ENCODE data around the gene MESP2. TPM values are rescaled to one million over a fixed set of nuclear protein-coding genes. Genes with fewer than 3 reads are reported as not detected.

Gene MESP2
- total RNA-seq, 4 donors from 2014 or later, result 1.1 TPM; not detected in 3

DNA sequence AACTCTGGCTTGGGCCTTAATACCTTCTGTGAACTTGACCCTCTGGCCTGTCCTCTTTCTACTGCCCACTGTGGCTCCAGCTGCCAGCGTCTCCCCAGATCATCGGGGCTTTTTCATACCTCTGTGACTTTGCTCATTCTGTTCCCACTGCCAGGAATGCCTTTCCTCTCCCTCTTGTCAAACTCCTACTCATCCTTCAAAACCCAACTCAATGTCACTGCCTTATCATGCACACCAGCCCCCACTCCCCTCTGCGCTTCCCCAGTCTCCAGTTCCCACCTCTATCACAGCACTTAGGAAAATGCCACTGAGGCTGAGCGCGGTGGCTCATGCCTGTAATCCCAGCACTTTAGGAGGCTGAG, 33.6 kb downstream of the MESP2 start:
- no peak for TF ChIP-seq POLR2A (IDR thresholded peaks at IDR 0.05)
- TF ChIP-seq EP300 (IDR thresholded peaks at IDR 0.05), result no peak
- TF ChIP-seq, protein P1, sequence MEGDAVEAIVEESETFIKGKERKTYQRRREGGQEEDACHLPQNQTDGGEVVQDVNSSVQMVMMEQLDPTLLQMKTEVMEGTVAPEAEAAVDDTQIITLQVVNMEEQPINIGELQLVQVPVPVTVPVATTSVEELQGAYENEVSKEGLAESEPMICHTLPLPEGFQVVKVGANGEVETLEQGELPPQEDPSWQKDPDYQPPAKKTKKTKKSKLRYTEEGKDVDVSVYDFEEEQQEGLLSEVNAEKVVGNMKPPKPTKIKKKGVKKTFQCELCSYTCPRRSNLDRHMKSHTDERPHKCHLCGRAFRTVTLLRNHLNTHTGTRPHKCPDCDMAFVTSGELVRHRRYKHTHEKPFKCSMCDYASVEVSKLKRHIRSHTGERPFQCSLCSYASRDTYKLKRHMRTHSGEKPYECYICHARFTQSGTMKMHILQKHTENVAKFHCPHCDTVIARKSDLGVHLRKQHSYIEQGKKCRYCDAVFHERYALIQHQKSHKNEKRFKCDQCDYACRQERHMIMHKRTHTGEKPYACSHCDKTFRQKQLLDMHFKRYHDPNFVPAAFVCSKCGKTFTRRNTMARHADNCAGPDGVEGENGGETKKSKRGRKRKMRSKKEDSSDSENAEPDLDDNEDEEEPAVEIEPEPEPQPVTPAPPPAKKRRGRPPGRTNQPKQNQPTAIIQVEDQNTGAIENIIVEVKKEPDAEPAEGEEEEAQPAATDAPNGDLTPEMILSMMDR (IDR thresholded peaks at IDR 0.05), result no peak
- no peak for TF ChIP-seq POLR2AphosphoS5 (IDR thresholded peaks at IDR 0.05)

DNA sequence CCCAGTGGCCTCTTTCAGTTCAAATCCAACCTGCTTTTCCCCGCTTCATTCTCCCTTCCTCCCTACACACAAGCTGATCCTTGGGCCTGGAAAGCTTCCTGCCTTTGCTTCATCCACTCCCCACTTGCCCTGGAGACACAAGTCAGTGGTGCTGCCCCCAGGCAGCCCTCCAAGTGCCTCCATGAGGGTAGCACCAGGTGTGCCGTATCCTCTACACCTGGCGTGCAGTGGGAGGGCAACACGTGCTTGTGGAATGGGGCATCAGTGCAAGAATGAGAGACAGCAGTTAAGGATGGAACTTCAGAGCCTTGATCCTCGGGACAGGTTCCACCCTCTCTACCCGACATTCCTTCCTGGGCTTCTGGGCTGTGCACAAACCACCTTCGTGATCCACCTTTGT, 34.7 kb downstream of the MESP2 start:
- Histone ChIP-seq H3K9me3 (no peaks in the 10 kb centered on the region), H3K36me3 (peaks cover 6% of the 10 kb centered on the region), H3K4me3 (no peak overlapping the region), H3K27me3 (peaks cover 10% of the 10 kb centered on the region), H3K4me1 (peaks cover 59% of the 10 kb centered on the region), H3K27ac (peak overlapping the region; percentile 80)
- TF ChIP-seq, protein P1 (IDR thresholded peaks at IDR 0.05), result no peak
- TF ChIP-seq EP300 (IDR thresholded peaks at IDR 0.05) (no peak), POLR2AphosphoS5 (IDR thresholded peaks at IDR 0.05) (no peak), POLR2A (IDR thresholded peaks at IDR 0.05) (no peak)
- peak in 1 of 2 donors; percentile 52 for DNase-seq (ENCODE audit: low spot score in 2 of 2)
- WGBS, result 96% methylated on average over 7 of the region's 7 CpGs

More for the DNA sequence above, 33.6 kb downstream of the MESP2 start:
- DNase-seq (ENCODE audit: low spot score in 2 of 2), result no peak
- peaks cover 17% of the 10 kb centered on the region for H3K36me3 ChIP-seq
- H3K27me3 ChIP-seq, result peaks cover 10% of the 10 kb centered on the region
- H3K27ac ChIP-seq, result no peak overlapping the region
- WGBS, result 100% methylated on average over 5 of the region's 5 CpGs
- no peak overlapping the region for H3K4me3 ChIP-seq
- H3K4me1 ChIP-seq, result peaks cover 51% of the 10 kb centered on the region
- no peaks in the 10 kb centered on the region for H3K9me3 ChIP-seq

DNA sequence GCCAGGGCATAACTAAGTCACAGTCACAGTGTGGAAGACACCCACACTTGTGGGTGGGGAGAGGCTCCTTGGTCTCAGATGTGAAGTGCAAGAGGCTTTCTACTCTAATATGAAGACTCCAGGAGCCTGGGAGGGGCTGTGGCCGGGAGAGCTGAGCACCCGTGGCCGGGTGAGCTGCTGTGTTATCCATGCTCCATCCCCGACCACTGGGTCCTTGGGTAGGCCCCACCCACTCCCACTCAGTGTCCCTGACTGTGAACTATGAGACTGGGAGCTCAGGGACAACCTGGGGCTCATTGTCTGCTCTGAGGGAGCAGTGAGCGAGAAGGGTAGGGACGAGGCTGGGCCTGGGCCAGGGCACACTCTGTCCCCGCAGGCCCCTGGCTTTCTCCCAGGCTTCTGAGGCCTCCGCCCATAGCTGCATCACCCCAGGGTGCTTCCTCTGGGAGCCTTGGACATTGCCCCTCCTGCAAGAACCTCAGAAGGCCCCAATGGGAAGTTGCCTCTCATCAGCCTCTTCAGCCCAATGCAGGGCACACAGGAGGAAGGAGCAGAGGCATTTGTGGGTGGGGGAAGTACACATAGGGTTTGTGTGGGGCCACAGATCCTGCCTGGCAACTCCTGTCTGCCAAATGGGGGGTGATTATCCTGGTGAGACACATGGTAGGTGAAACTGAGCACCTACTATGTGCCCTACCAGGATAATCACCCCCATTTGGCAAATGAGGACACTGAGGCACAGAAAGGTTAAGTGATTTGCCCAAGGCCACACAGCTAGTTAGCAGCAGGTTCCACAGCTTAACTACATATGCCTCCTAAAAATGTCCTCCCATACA, 36.1 kb downstream of the MESP2 start:
- 33% methylated on average over 8 of the region's 8 CpGs for WGBS
- H3K27me3 ChIP-seq, result peaks cover 10% of the 10 kb centered on the region
- H3K27ac ChIP-seq, result peak overlapping the region; percentile 89
- H3K4me1 ChIP-seq, result peaks cover 59% of the 10 kb centered on the region
- TF ChIP-seq EP300 (IDR thresholded peaks at IDR 0.05) (no peak), POLR2AphosphoS5 (IDR thresholded peaks at IDR 0.05) (peak in 2 of 3 donors; percentile 39 to 91)
- TF ChIP-seq, protein P1 (IDR thresholded peaks at IDR 0.05), result no peak
- H3K36me3 ChIP-seq, result no peaks in the 10 kb centered on the region
- peak; percentile 88 to 93 for DNase-seq (ENCODE audit: low spot score in 2 of 2)
- peak overlapping the region; percentile 59 for H3K4me3 ChIP-seq
- no peaks in the 10 kb centered on the region for H3K9me3 ChIP-seq

DNA sequence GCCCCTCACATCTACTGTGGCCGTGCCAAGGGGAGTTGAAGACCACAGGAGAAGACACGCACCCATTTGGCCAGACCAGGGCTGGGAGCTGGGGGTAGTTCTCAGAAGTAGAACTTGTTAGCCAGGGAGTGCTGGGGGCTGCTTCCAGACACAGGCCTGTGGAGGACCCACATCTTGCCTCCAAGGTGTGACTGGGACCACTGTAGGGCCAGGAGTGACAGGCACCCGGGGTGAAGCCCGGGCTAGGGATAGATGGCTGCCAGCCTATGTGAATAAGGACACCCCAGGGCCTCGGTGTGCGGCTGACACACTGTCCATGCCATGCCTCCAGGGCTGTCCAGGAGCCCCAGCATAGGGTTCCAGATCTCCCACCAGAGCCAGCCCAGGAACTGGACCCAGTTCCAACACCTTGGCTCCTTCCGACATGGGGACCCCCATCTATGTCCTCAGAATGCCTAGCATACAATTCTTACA, 36.8 kb downstream of the MESP2 start:
- H3K36me3 ChIP-seq, result no peaks in the 10 kb centered on the region
- peaks cover 10% of the 10 kb centered on the region for H3K27me3 ChIP-seq
- no peaks in the 10 kb centered on the region for H3K9me3 ChIP-seq
- 76% methylated on average over 5 of the region's 7 CpGs for WGBS
- peak overlapping the region; percentile 89 for H3K27ac ChIP-seq
- H3K4me3 ChIP-seq, result peak overlapping the region; percentile 59
- peaks cover 58% of the 10 kb centered on the region for H3K4me1 ChIP-seq
- TF ChIP-seq POLR2AphosphoS5 (IDR thresholded peaks at IDR 0.05), result no peak
- no peak for TF ChIP-seq POLR2A (IDR thresholded peaks at IDR 0.05)
- no peak for TF ChIP-seq EP300 (IDR thresholded peaks at IDR 0.05)
- TF ChIP-seq, protein P1 (IDR thresholded peaks at IDR 0.05), result no peak
- no peak for DNase-seq (ENCODE audit: low spot score in 2 of 2)

DNA sequence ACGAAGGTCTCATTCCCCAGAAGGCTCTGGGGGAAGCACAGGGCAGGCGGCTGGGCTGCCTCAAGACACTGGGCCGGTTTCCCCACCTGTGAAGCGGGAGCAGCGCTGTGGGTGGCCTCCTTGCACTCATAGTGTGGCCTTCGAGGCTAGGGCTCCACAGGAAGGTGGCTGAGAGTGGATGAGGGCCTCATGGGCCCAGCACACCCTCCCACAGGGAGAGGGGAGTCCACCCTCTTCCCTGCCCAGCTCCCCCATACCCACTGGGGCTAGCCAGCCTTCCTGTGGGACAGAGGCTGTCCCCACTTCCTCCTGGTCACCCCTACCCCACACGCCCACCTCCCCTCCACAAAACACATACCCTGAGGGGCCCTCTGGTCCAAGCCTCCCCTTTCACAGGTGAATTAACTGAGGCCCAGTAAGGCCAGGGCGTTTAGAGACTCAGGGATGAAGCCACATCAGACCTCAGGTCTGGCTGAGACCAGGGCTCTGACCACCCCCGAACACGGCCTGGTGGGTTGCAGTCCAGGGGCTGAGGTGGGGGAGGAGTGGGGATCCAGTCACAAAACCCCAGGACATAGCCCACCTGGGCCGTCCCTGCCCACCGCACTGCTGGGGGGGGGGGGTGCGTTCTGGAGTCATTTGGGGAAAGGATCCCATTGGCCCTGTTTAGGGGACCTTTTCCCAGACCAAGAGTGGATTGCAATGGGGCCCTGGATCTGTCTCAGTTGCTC, 37.4 kb downstream of the MESP2 start:
- Histone ChIP-seq H3K4me1 (peaks cover 51% of the 10 kb centered on the region), H3K36me3 (no peaks in the 10 kb centered on the region), H3K9me3 (no peaks in the 10 kb centered on the region), H3K27me3 (peaks cover 10% of the 10 kb centered on the region), H3K4me3 (peak overlapping the region; percentile 59), H3K27ac (peak overlapping the region; percentile 89)
- no peak for DNase-seq (ENCODE audit: low spot score in 2 of 2)
- WGBS, result 81% methylated on average over 9 of the region's 13 CpGs
- TF ChIP-seq, protein P1 (IDR thresholded peaks at IDR 0.05), result no peak
- TF ChIP-seq EP300 (IDR thresholded peaks at IDR 0.05) (no peak), POLR2AphosphoS5 (IDR thresholded peaks at IDR 0.05) (no peak), POLR2A (IDR thresholded peaks at IDR 0.05) (no peak)
